ENCODE measurements around the gene ITSN1. TPM values are rescaled to one million over a fixed set of nuclear protein-coding genes. Genes with fewer than 3 reads are reported as not detected.

ITSN1 gene
- total RNA-seq, 1 experiment from 2014 or later = 50.3 TPM

DNA sequence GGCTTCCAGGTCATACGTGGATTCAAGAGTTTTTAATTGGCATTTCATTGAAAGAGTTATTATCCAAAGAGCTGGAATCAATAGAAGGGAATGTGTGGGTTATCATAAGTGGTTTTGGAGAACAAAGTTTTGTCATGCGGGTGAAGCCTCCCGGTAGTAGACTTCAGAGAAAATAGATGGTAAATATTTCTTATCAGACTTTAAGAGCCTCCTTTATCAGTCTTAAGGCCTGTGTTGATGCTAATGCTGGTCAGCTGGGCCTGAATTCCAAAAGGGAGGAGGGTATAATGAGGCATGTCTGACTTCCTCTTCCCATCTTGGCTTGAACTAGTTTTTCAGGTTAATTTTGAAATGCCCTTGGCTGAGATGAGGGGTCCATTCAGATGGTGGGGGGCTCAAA is 89.7 kb downstream of the ITSN1 start:
- no peak for DNase-seq (ENCODE audit: low read depth, low spot score)

DNA sequence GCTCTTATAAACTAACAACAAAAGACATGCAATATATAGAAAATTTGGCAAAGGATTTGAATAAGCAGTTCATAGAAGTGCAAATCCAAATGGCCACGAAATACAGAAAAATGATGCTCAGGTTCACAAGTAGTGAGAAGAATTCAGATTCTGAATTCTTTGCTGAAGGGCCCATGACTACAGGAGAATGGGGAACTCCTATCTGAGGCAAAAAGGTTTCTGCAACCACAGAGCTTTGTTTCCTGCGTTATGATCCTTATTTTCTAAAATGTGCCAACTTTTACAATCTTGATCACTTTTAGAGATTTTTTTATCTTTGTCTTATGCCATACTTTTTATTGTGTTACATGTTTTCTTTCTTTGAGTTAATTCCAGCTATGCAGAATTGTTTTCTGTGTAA is 91.3 kb downstream of the ITSN1 start:
- intact Hi-C loops (cut with micrococcal nuclease; ENCODE audit: unreplicated experiment) (no loop called here), in situ Hi-C loops (cut with HindIII; ENCODE audit: low pct_unique_long_range_greater_than_20kb, low sequenced_read_pairs) (no loop called here)
- Histone ChIP-seq H3K36me3 (ENCODE audit: control insufficient read depth, insufficient read depth, low read length) (peaks cover 2% of the 10 kb centered on the region; the same call in 1 of the 2 replicates), H3K27ac (ENCODE audit: low read length) (no peak overlapping the region), H3K27me3 (ENCODE audit: control insufficient read depth, insufficient read depth, low read length) (no peaks in the 10 kb centered on the region), H3K4me1 (ENCODE audit: control insufficient read depth, insufficient read depth, low read length) (no peaks in the 10 kb centered on the region), H3K9me3 (ENCODE audit: control insufficient read depth, insufficient read depth, low read depth, low read length) (no peaks in the 10 kb centered on the region), H3K4me3 (ENCODE audit: low read depth in 2 of 2, low read length in 2 of 2) (no peak overlapping the region)
- DNase-seq (ENCODE audit: low read depth, low spot score) (no peak), ATAC-seq (no peak)
- no peak for TF ChIP-seq SIN3A (IDR thresholded peaks at IDR 0.05; ENCODE audit: borderline replicate concordance, insufficient read depth, low read depth, low read length)
- no peak for TF ChIP-seq POLR2AphosphoS5 (IDR thresholded peaks at IDR 0.05; ENCODE audit: low read depth, low read length)
- TF ChIP-seq REST (IDR thresholded peaks at IDR 0.05; ENCODE audit: insufficient read depth in 1 of 2, low read depth in 2 of 2, low read length in 1 of 2) = no peak
- TF ChIP-seq TCF7L2 (IDR thresholded peaks at IDR 0.05; ENCODE audit: low read depth, low read length) = no peak
- TF ChIP-seq CTCF (IDR thresholded peaks at IDR 0.05) = no peak
- ChIA-PET CTCF (no interaction called here), POLR2A (no interaction called here)
- no TSS peak for BruUV-seq (replicated peaks)

More for the DNA sequence above, 89.7 kb downstream of the ITSN1 start:
- Histone ChIP-seq H3K4me3 (ENCODE audit: low read depth in 2 of 2, low read length in 2 of 2) (no peak overlapping the region), H3K4me1 (ENCODE audit: control insufficient read depth, insufficient read depth, low read length) (no peaks in the 10 kb centered on the region), H3K36me3 (ENCODE audit: control insufficient read depth, insufficient read depth, low read length) (peaks cover 2% of the 10 kb centered on the region; the same call in 1 of the 2 replicates), H3K27me3 (ENCODE audit: control insufficient read depth, insufficient read depth, low read length) (no peaks in the 10 kb centered on the region), H3K9me3 (ENCODE audit: control insufficient read depth, insufficient read depth, low read depth, low read length) (no peaks in the 10 kb centered on the region), H3K27ac (ENCODE audit: low read length) (no peak overlapping the region)
- intact Hi-C loops (cut with micrococcal nuclease; ENCODE audit: unreplicated experiment) (no loop called here), in situ Hi-C loops (cut with HindIII; ENCODE audit: low pct_unique_long_range_greater_than_20kb, low sequenced_read_pairs) (no loop called here)
- ATAC-seq = no peak
- ChIA-PET CTCF (no interaction called here), POLR2A (no interaction called here)
- no TSS peak for BruUV-seq (replicated peaks)
- TF ChIP-seq POLR2AphosphoS5 (IDR thresholded peaks at IDR 0.05; ENCODE audit: low read depth, low read length) = no peak
- no peak for TF ChIP-seq TCF7L2 (IDR thresholded peaks at IDR 0.05; ENCODE audit: low read depth, low read length)
- no peak for TF ChIP-seq REST (IDR thresholded peaks at IDR 0.05; ENCODE audit: insufficient read depth in 1 of 2, low read depth in 2 of 2, low read length in 1 of 2)
- no peak for TF ChIP-seq SIN3A (IDR thresholded peaks at IDR 0.05; ENCODE audit: borderline replicate concordance, insufficient read depth, low read depth, low read length)
- TF ChIP-seq CTCF (IDR thresholded peaks at IDR 0.05) = no peak
